Measurements from ENCODE around the gene DVL1.

DNA sequence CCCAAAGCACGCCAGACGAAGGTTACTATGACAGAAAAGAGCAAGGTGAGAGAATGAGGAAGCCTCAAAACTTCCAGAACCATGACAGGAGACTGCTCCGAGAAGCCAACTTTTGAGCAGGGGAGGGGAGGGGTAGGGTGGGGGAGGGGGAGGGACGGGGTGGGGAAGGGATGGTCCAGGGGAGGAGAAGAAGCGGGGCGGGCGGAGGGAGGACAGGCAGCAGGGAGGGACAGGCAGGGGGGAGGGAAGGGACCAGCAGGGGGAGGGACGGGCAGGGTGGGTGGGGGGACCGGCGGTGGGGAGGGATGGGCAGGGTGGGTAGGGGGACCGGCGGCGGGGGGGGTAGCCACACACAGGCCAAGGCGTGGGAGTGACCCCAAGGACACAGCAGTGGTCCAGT lies 26.8 kb downstream of the DVL1 start:
- TF ChIP-seq, protein P1, sequence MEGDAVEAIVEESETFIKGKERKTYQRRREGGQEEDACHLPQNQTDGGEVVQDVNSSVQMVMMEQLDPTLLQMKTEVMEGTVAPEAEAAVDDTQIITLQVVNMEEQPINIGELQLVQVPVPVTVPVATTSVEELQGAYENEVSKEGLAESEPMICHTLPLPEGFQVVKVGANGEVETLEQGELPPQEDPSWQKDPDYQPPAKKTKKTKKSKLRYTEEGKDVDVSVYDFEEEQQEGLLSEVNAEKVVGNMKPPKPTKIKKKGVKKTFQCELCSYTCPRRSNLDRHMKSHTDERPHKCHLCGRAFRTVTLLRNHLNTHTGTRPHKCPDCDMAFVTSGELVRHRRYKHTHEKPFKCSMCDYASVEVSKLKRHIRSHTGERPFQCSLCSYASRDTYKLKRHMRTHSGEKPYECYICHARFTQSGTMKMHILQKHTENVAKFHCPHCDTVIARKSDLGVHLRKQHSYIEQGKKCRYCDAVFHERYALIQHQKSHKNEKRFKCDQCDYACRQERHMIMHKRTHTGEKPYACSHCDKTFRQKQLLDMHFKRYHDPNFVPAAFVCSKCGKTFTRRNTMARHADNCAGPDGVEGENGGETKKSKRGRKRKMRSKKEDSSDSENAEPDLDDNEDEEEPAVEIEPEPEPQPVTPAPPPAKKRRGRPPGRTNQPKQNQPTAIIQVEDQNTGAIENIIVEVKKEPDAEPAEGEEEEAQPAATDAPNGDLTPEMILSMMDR (IDR thresholded peaks at IDR 0.05; ENCODE audit: low read depth, low read length), result no peak
- TF ChIP-seq EZH2phosphoT487 (IDR thresholded peaks at IDR 0.05; ENCODE audit: low read depth), result no peak

Measured in OCI-LY3 (cell line).